Heart left ventricle (tissue), 13 donors: Measurements from ENCODE around the gene RUNX2.

Source experiments
- POLR2A ChIP-seq, 2 donors: fragments of 450-650 bp; IDR thresholded peaks; one replicate each; pipeline ENCODE4 v1.6.1; 2017; ENCODE audit warnings: antibody characterized with exemption in 2 of 2, mild to moderate bottlenecking in 2 of 2, moderate library complexity in 2 of 2
- TF ChIP-seq, protein P1 (sequence below), 12 donors: fragments of 200-600 bp; sonication (generic) in 4 of 12; IDR thresholded peaks; one replicate each; pipeline versions ENCODE4 v1.5.0 to v1.8.0; 2018 to 2022; ENCODE audit warnings: antibody characterized with exemption in 12 of 12, mild to moderate bottlenecking in 5 of 12
- donor health status: ischemic (EF 13 %, LVEDD 7.1; RV severe dilation, severe dysfunction).
- donor health status: DM: no; HTN: yes; CAD: no.
- donor health status: DM: no; HTN: no; CAD: no.
- donor health status: ischemic (EF 25% LVEDD 6.9; RV normal size, moderate dysfunction).
- donor health status: ischemic (EF 25% LVEDD 5.7; RV mildly dilated, moderate dysfunction).
- donor health status: ischemic (EF 35%, LVEDD 5.7; RV mildly dilated, moderate dysfunction).
- donor health status: nonischemic (EF 11% LVEDD 7.7; RV severe dilation, severe dysfunction).
- donor health status: DM: yes; HTN: yes; CAD: no.
- donor health status: PGD.
- donor health status: ischemic (EF 29% LVEDD 5.4; RV normal size, mild dysfunction).
- donor health status: nonischemic (EF 23%, LVEDD 6.1; RV moderate dilation, normal function).

DNA sequence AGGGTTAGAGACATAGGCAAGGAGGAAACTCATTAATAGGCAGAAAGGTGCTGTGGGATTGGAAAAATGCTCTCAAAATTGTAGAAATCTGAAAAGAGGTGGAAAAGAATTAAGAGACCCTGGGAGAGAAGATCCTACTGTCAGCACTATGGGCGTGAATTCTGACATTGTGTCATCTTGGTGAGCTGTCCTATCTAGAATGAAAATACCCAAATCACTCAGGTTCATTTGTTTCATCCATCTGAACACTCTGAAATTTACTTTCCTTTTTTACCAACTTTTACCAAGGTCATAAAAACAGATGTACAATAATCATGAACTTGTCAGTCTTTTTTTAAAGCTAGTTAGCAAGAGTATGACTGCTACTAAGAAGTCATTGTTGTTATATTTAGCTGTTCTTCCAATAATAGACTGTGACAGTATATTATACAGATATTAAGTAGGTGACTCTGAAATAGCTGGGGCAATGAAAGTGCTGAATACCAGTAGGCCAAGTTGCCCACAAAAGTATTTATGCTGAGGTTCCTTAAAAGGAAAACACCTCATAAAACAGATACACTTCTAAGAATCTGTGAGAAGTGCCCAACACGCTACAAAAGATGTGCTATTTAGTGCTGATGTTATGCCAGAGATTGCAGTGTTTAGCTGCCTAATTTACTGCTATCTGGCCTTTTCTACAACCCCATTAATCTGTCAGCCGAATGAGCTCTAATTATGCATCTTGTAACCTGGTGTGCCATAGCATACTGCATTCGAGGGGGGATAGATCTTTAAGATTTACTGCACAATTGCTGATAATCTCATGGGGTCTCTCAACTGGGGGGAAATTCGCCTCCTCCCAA is 267.1 kb downstream of the RUNX2 start:
- TF ChIP-seq, protein P1, sequence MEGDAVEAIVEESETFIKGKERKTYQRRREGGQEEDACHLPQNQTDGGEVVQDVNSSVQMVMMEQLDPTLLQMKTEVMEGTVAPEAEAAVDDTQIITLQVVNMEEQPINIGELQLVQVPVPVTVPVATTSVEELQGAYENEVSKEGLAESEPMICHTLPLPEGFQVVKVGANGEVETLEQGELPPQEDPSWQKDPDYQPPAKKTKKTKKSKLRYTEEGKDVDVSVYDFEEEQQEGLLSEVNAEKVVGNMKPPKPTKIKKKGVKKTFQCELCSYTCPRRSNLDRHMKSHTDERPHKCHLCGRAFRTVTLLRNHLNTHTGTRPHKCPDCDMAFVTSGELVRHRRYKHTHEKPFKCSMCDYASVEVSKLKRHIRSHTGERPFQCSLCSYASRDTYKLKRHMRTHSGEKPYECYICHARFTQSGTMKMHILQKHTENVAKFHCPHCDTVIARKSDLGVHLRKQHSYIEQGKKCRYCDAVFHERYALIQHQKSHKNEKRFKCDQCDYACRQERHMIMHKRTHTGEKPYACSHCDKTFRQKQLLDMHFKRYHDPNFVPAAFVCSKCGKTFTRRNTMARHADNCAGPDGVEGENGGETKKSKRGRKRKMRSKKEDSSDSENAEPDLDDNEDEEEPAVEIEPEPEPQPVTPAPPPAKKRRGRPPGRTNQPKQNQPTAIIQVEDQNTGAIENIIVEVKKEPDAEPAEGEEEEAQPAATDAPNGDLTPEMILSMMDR (IDR thresholded peaks at IDR 0.05): no peak
- TF ChIP-seq POLR2A (IDR thresholded peaks at IDR 0.05): no peak
